Tibial nerve (tissue), 4 donors: ENCODE data around the gene POLR2F.

Experiments used
- EP300 ChIP-seq, 2 donors: sonication (generic); formaldehyde crosslinking; IDR thresholded peaks; one replicate each; pipeline ENCODE4 v1.6.1; 2017; ENCODE audit warnings: antibody characterized with exemption in 2 of 2, mild to moderate bottlenecking in 1 of 2
- POLR2A ChIP-seq, 2 donors: fragments of 450-650 bp; IDR thresholded peaks; one replicate each; pipeline ENCODE4 v1.6.1; 2017; ENCODE audit warnings: antibody characterized with exemption in 2 of 2, mild to moderate bottlenecking in 2 of 2, moderate library complexity in 2 of 2
- TF ChIP-seq, protein P1 (sequence below), 5 experiments: fragments of 200-600 bp in 3 of 5; fragments of 450-650 bp in 2 of 5; sonication (generic) in 3 of 5; IDR thresholded peaks; one replicate each; pipeline ENCODE4 v1.5.1; 2016 to 2019; ENCODE audit warnings: antibody characterized with exemption in 5 of 5, mild to moderate bottlenecking in 3 of 5, moderate library complexity in 2 of 5

DNA sequence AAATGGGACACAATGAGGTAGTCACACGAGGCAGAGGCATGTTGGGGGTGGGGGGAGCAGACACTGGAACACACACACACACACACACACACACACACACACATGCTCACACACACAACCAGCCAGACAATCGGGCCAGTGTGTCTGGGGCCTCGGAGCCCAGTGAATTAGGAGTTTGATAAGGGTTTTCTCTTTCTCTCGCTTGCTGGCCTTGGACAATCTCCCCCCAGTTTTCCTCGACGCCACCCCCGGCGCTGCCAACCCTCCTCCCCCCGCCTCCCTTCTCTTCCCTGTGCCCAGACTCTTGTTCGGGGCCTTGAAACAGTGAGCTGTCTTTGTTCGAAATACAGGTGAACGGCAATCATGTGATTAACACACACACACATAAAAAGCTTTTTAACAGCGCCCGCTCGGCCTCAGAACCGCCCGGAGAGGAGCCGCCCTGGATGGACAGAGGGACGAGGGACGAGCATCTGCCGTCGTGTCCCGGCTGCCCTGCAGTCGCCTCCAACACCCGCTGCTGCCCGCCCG lies 32.3 kb downstream of the POLR2F start:
- TF ChIP-seq, protein P1, sequence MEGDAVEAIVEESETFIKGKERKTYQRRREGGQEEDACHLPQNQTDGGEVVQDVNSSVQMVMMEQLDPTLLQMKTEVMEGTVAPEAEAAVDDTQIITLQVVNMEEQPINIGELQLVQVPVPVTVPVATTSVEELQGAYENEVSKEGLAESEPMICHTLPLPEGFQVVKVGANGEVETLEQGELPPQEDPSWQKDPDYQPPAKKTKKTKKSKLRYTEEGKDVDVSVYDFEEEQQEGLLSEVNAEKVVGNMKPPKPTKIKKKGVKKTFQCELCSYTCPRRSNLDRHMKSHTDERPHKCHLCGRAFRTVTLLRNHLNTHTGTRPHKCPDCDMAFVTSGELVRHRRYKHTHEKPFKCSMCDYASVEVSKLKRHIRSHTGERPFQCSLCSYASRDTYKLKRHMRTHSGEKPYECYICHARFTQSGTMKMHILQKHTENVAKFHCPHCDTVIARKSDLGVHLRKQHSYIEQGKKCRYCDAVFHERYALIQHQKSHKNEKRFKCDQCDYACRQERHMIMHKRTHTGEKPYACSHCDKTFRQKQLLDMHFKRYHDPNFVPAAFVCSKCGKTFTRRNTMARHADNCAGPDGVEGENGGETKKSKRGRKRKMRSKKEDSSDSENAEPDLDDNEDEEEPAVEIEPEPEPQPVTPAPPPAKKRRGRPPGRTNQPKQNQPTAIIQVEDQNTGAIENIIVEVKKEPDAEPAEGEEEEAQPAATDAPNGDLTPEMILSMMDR (IDR thresholded peaks at IDR 0.05): no peak
- TF ChIP-seq POLR2A (IDR thresholded peaks at IDR 0.05) (peak in 1 of 2 donors; percentile 3), EP300 (IDR thresholded peaks at IDR 0.05) (peak in 1 of 2 donors; percentile 58)
